ENCODE results near the gene NPPA.

DNA sequence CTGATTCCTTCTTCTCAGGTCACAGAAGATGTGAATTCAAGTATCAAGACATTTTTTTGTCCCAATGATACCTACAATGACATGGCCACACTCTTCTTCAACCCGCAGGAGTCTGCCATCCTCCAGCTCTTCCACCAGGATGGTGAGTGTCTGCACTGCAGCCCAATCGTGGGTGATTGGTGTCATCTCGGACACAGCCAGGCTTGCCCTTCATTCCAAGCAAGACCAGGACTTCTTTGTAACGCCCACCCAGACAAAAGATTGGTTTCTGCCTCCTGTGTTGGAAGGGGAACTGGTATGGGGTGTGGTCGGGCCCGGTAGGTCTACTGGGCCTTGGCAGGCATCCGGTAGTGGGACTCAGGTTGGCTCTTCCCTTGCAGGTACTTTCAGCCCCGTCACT lies 14.1 kb downstream of the NPPA start:
- TF ChIP-seq POLR2AphosphoS5 (IDR thresholded peaks at IDR 0.05; ENCODE audit: low read depth, low read length) (no peak), FOXJ3 (CRISPR knock-in tag; IDR thresholded peaks at IDR 0.05) (no peak), RXRA (IDR thresholded peaks at IDR 0.05; ENCODE audit: borderline replicate concordance, low read depth) (no peak), SMC3 (IDR thresholded peaks at IDR 0.05; ENCODE audit: low read depth, low read length) (no peak), TAF1 (IDR thresholded peaks at IDR 0.05; ENCODE audit: borderline replicate concordance, low read depth, low read length) (no peak), NRF1 (IDR thresholded peaks at IDR 0.05; ENCODE audit: low read depth, low read length) (no peak), MXI1 (IDR thresholded peaks at IDR 0.05; ENCODE audit: low read depth, low read length) (no peak), TEAD4 (IDR thresholded peaks at IDR 0.05; ENCODE audit: borderline replicate concordance, insufficient read depth) (no peak), FOXM1 (IDR thresholded peaks at IDR 0.05; ENCODE audit: low read depth) (no peak)
- TF ChIP-seq, protein P1, sequence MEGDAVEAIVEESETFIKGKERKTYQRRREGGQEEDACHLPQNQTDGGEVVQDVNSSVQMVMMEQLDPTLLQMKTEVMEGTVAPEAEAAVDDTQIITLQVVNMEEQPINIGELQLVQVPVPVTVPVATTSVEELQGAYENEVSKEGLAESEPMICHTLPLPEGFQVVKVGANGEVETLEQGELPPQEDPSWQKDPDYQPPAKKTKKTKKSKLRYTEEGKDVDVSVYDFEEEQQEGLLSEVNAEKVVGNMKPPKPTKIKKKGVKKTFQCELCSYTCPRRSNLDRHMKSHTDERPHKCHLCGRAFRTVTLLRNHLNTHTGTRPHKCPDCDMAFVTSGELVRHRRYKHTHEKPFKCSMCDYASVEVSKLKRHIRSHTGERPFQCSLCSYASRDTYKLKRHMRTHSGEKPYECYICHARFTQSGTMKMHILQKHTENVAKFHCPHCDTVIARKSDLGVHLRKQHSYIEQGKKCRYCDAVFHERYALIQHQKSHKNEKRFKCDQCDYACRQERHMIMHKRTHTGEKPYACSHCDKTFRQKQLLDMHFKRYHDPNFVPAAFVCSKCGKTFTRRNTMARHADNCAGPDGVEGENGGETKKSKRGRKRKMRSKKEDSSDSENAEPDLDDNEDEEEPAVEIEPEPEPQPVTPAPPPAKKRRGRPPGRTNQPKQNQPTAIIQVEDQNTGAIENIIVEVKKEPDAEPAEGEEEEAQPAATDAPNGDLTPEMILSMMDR (IDR thresholded peaks at IDR 0.05): no peak
- TF ChIP-seq, protein P2, sequence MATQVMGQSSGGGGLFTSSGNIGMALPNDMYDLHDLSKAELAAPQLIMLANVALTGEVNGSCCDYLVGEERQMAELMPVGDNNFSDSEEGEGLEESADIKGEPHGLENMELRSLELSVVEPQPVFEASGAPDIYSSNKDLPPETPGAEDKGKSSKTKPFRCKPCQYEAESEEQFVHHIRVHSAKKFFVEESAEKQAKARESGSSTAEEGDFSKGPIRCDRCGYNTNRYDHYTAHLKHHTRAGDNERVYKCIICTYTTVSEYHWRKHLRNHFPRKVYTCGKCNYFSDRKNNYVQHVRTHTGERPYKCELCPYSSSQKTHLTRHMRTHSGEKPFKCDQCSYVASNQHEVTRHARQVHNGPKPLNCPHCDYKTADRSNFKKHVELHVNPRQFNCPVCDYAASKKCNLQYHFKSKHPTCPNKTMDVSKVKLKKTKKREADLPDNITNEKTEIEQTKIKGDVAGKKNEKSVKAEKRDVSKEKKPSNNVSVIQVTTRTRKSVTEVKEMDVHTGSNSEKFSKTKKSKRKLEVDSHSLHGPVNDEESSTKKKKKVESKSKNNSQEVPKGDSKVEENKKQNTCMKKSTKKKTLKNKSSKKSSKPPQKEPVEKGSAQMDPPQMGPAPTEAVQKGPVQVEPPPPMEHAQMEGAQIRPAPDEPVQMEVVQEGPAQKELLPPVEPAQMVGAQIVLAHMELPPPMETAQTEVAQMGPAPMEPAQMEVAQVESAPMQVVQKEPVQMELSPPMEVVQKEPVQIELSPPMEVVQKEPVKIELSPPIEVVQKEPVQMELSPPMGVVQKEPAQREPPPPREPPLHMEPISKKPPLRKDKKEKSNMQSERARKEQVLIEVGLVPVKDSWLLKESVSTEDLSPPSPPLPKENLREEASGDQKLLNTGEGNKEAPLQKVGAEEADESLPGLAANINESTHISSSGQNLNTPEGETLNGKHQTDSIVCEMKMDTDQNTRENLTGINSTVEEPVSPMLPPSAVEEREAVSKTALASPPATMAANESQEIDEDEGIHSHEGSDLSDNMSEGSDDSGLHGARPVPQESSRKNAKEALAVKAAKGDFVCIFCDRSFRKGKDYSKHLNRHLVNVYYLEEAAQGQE (IDR thresholded peaks at IDR 0.05; ENCODE audit: low read depth, low read length): no peak
- TF ChIP-seq, protein P3, sequence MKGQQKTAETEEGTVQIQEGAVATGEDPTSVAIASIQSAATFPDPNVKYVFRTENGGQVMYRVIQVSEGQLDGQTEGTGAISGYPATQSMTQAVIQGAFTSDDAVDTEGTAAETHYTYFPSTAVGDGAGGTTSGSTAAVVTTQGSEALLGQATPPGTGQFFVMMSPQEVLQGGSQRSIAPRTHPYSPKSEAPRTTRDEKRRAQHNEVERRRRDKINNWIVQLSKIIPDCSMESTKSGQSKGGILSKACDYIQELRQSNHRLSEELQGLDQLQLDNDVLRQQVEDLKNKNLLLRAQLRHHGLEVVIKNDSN (IDR thresholded peaks at IDR 0.05; ENCODE audit: borderline replicate concordance, low read depth): no peak

Data from SK-N-SH (cell line).